ENCODE data around the gene CACNA1C. TPM values are rescaled to one million over a fixed set of nuclear protein-coding genes. Genes with fewer than 3 reads are reported as not detected.

Gene CACNA1C
- total RNA-seq, 2 donors from 2014 or later, result 8.1 to 18.2 TPM

DNA sequence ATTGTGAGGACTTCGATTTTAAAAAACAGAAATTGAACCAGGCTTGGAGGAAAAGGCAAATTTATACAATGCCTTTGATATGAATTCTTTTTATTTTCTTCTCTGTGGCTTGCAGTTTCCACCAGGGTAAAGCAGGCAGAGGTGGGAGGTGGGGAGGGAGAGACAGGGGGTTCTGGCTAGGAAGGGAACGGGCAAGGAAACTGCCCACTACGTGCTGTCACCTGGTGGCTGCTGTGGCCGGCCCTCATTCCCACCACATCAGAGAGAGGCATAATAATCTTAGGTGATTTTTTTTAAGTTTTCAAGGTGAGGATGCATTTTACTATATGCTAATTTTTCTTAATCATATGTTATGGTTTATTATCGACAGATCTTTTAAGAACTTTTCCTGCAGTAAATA lies 145.8 kb downstream of the CACNA1C start:
- no peak for DNase-seq (ENCODE audit: low spot score)
- no peak for TF ChIP-seq POLR2AphosphoS5 (IDR thresholded peaks at IDR 0.05)
- TF ChIP-seq POLR2A (IDR thresholded peaks at IDR 0.05), result no peak
- TF ChIP-seq, protein P1, sequence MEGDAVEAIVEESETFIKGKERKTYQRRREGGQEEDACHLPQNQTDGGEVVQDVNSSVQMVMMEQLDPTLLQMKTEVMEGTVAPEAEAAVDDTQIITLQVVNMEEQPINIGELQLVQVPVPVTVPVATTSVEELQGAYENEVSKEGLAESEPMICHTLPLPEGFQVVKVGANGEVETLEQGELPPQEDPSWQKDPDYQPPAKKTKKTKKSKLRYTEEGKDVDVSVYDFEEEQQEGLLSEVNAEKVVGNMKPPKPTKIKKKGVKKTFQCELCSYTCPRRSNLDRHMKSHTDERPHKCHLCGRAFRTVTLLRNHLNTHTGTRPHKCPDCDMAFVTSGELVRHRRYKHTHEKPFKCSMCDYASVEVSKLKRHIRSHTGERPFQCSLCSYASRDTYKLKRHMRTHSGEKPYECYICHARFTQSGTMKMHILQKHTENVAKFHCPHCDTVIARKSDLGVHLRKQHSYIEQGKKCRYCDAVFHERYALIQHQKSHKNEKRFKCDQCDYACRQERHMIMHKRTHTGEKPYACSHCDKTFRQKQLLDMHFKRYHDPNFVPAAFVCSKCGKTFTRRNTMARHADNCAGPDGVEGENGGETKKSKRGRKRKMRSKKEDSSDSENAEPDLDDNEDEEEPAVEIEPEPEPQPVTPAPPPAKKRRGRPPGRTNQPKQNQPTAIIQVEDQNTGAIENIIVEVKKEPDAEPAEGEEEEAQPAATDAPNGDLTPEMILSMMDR (IDR thresholded peaks at IDR 0.05), result no peak
- Histone ChIP-seq H3K27ac (no peak overlapping the region), H3K9me3 (no peaks in the 10 kb centered on the region), H3K4me1 (replicated peaks) (no peaks in the 10 kb centered on the region), H3K4me3 (no peak overlapping the region), H3K36me3 (no peaks in the 10 kb centered on the region), H3K27me3 (replicated peaks; ENCODE audit: insufficient read depth) (no peaks in the 10 kb centered on the region)
- intact Hi-C loops (cut with DNase I), result no loop called here
- WGBS, result 68% methylated on average over 5 of the region's 5 CpGs

DNA sequence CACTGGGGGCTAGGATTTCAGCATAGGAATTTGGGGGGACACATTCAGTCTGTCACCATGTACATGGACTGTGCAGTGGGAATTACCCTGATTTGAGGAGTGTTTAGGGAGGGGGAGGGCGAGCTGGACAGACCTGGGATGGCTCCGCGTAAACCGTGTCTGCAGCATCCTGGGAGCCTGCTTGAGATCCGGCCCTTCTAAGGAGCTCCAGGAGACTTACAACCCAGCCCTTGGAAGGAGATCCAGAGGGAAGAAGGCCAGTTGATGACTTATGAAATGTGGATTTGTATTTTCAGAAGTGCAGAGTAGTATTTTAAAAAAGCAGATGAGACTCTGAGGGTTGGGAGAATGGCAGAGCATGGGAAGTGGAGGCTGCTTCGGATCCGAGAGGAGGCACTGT lies 153.2 kb downstream of the CACNA1C start:
- intact Hi-C loops (cut with DNase I), result no loop called here
- WGBS, result 73% methylated on average over 7 of the region's 7 CpGs
- no peak for DNase-seq (ENCODE audit: low spot score)

DNA sequence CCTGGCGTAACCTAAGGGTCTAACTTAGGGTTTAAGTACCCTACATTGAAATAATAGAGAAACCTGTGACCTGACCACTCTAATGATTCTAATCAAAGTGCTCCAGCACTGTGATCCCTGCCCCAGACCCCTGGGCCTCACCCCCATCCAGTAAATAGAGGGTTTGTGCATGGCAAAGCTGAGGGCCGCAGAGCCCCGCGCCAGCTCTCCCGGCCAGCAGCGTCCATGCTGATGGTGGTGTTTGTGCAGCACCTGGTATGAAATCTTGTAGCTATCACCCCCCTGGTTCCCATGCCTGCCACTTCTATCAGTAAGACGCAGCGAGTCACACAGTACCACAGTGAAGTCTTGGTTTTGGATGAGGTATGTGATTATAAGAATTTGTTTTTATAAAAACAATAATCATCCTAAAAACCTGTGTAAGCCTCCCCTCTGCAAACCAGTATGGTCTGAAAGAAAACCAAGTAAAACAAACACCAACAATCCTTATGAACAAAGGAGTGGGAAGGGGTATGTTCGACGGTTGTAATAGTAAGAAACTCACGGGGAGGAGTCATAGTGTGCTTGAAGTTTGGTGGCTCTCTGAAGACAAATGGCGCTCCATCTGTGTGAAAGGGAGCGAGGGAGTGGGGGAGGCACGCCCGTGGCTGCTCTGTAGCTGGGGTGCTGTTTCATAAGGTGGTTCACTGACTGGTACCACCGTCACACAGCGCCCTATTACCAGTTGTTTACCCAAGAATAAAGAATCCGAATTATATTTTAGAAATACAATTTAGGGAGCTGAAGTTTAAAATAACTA lies 156.2 kb downstream of the CACNA1C start:
- no peaks in the 10 kb centered on the region for H3K9me3 ChIP-seq
- WGBS, result 87% methylated on average over 18 of the region's 18 CpGs
- H3K27me3 ChIP-seq (replicated peaks; ENCODE audit: insufficient read depth), result no peaks in the 10 kb centered on the region
- intact Hi-C loops (cut with DNase I), result no loop called here
- H3K36me3 ChIP-seq, result no peaks in the 10 kb centered on the region
- no peak overlapping the region for H3K27ac ChIP-seq
- no peaks in the 10 kb centered on the region for H3K4me1 ChIP-seq (replicated peaks)
- H3K4me3 ChIP-seq, result no peak overlapping the region
- TF ChIP-seq, protein P1 (IDR thresholded peaks at IDR 0.05), result no peak
- TF ChIP-seq POLR2A (IDR thresholded peaks at IDR 0.05) (no peak), POLR2AphosphoS5 (IDR thresholded peaks at IDR 0.05) (no peak)
- DNase-seq (ENCODE audit: low spot score), result no peak

More for the DNA sequence above, 153.2 kb downstream of the CACNA1C start:
- TF ChIP-seq POLR2AphosphoS5 (IDR thresholded peaks at IDR 0.05) (no peak), POLR2A (IDR thresholded peaks at IDR 0.05) (no peak)
- TF ChIP-seq, protein P1 (IDR thresholded peaks at IDR 0.05), result no peak
- H3K4me1 ChIP-seq (replicated peaks), result no peaks in the 10 kb centered on the region
- H3K4me3 ChIP-seq, result no peak overlapping the region
- H3K36me3 ChIP-seq, result no peaks in the 10 kb centered on the region
- no peak overlapping the region for H3K27ac ChIP-seq
- H3K9me3 ChIP-seq, result no peaks in the 10 kb centered on the region
- no peaks in the 10 kb centered on the region for H3K27me3 ChIP-seq (replicated peaks; ENCODE audit: insufficient read depth)

GRCh38 chr12:2211119-2211518 lies 158.3 kb downstream of the CACNA1C start:
- H3K4me3 ChIP-seq, result no peak overlapping the region
- no peaks in the 10 kb centered on the region for H3K4me1 ChIP-seq (replicated peaks)
- no peaks in the 10 kb centered on the region for H3K27me3 ChIP-seq (replicated peaks; ENCODE audit: insufficient read depth)
- TF ChIP-seq, protein P1 (IDR thresholded peaks at IDR 0.05), result no peak
- TF ChIP-seq POLR2AphosphoS5 (IDR thresholded peaks at IDR 0.05) (no peak), POLR2A (IDR thresholded peaks at IDR 0.05) (no peak)
- H3K9me3 ChIP-seq, result no peaks in the 10 kb centered on the region
- no peak for DNase-seq (ENCODE audit: low spot score)
- no peak overlapping the region for H3K27ac ChIP-seq
- 93% methylated on average over 3 of the region's 3 CpGs for WGBS
- intact Hi-C loops (cut with DNase I), result no loop called here
- no peaks in the 10 kb centered on the region for H3K36me3 ChIP-seq

- Histone ChIP-seq H3K4me3 (no peak overlapping the region), H3K27me3 (replicated peaks; ENCODE audit: insufficient read depth) (no peaks in the 10 kb centered on the region), H3K9me3 (no peaks in the 10 kb centered on the region), H3K4me1 (replicated peaks) (no peaks in the 10 kb centered on the region), H3K36me3 (no peaks in the 10 kb centered on the region), H3K27ac (no peak overlapping the region)
- intact Hi-C loops (cut with DNase I), result no loop called here
- no peak for DNase-seq (ENCODE audit: low spot score)
- no peak for TF ChIP-seq POLR2A (IDR thresholded peaks at IDR 0.05)
- TF ChIP-seq, protein P1 (IDR thresholded peaks at IDR 0.05), result no peak
- no peak for TF ChIP-seq POLR2AphosphoS5 (IDR thresholded peaks at IDR 0.05)
- WGBS, result 87% methylated on average over 1 of the region's 1 CpG
These were observed 159.8 kb downstream of the CACNA1C start for GRCh38 chr12:2212537-2212936.
